ENCODE results near the gene PCK1. TPM values are rescaled to one million over a fixed set of nuclear protein-coding genes. Genes with fewer than 3 reads are reported as not detected.

Gene PCK1
- total and polyA plus RNA-seq, 2 donors (not counting 3 experiments of a cell fraction or from before 2014, with no cell fraction given) = not detected

DNA sequence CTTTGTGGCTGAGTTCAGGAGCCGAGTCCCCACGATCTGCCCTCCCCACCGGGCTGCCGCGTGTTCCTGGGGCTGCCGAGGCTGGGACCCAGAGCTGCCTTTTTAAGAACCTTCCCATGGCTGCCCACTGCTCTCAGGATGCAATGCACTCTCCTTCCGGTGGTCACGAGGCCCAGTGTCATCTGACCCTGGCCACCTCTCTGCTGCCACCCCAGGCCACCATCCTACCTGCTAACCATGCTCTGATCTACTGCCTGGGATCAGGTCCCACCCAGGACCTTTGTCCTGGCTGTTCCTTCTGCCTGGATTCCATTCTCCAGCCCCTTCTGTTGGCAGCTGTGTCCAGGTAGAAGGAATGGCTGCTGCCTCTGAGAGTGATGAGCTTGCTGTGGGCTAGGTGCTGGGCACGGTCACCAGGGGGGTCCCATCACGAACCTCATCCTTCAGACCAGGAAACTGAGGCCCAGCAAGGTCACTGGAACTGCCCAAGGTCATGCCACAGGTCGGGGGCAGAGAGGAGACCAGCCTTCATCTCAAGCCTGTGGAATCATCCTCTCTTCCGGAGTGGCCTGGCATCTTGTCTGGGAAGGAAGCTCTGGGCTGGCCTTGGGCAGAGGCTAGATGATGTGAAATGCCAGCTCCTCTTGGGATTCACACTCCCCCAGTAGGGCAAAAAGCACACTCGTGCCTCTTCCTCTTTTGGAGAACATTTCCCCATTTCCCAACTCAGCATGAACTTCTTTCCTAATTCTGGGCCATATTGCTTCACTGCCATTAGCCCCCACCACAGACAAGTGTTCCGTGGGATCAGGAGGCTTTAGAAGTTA lies 20.5 kb downstream of the PCK1 start:
- no peak overlapping the region for H3K27ac ChIP-seq (ENCODE audit: insufficient read depth, low read depth, low read length)
- H3K4me3 ChIP-seq (replicated peaks in 1 of 3; ENCODE audit: insufficient read depth in 1 of 3, low read depth in 1 of 3, low read length in 3 of 3) = no peak overlapping the region
- dilution Hi-C loops (cut with MboI; ENCODE audit: extremely low pct_ligation_motif_present, low sequenced_read_pairs) = no loop called here
- FAIRE-seq (no peak), DNase-seq (ENCODE audit: low read depth, low spot score) (no peak)
- intact Hi-C loops (cut with micrococcal nuclease) = loop anchor here (1.0 kb wide), 1 partner anchor 15 kb away; no protein-coding TSS in a partner anchor
- BruUV-seq (replicated peaks) = no TSS peak
- no peaks in the 10 kb centered on the region for H4K20me1 ChIP-seq (replicated peaks; ENCODE audit: control insufficient read depth, extremely low read depth, insufficient read depth, low read length)
- no peaks in the 10 kb centered on the region for H3K36me3 ChIP-seq (ENCODE audit: control insufficient read depth in 2 of 2, extremely low read depth in 1 of 2, insufficient read depth in 2 of 2, low read length in 2 of 2)
- TF ChIP-seq FOS (IDR thresholded peaks at IDR 0.05; ENCODE audit: borderline replicate concordance, insufficient read depth, low read length) (no peak), GATA2 (IDR thresholded peaks at IDR 0.05; ENCODE audit: insufficient read depth, insufficient read length, low read depth, low read length) (no peak), MYC (IDR thresholded peaks at IDR 0.05; ENCODE audit: low read depth, low read length) (no peak), JUN (IDR thresholded peaks at IDR 0.05; ENCODE audit: borderline replicate concordance, insufficient read depth, insufficient read length, low read depth) (no peak), POLR2A (IDR thresholded peaks at IDR 0.05; ENCODE audit: low read depth, low read length) (no peak), EZH2 (IDR thresholded peaks at IDR 0.05; ENCODE audit: borderline replicate concordance, low read depth, low read length, severe bottlenecking) (no peak), POLR2AphosphoS5 (IDR thresholded peaks at IDR 0.05; ENCODE audit: insufficient read depth, low read depth, low read length) (no peak)
- TF ChIP-seq, protein P1, sequence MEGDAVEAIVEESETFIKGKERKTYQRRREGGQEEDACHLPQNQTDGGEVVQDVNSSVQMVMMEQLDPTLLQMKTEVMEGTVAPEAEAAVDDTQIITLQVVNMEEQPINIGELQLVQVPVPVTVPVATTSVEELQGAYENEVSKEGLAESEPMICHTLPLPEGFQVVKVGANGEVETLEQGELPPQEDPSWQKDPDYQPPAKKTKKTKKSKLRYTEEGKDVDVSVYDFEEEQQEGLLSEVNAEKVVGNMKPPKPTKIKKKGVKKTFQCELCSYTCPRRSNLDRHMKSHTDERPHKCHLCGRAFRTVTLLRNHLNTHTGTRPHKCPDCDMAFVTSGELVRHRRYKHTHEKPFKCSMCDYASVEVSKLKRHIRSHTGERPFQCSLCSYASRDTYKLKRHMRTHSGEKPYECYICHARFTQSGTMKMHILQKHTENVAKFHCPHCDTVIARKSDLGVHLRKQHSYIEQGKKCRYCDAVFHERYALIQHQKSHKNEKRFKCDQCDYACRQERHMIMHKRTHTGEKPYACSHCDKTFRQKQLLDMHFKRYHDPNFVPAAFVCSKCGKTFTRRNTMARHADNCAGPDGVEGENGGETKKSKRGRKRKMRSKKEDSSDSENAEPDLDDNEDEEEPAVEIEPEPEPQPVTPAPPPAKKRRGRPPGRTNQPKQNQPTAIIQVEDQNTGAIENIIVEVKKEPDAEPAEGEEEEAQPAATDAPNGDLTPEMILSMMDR (IDR thresholded peaks at IDR 0.05; ENCODE audit: extremely low read depth in 1 of 2, insufficient read depth in 1 of 2, low read depth in 1 of 2, low read length in 2 of 2) = no peak
- TF ChIP-seq, protein P2, sequence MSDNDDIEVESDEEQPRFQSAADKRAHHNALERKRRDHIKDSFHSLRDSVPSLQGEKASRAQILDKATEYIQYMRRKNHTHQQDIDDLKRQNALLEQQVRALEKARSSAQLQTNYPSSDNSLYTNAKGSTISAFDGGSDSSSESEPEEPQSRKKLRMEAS (IDR thresholded peaks at IDR 0.05; ENCODE audit: insufficient read depth, insufficient read length) = no peak
- H3K27me3 ChIP-seq (ENCODE audit: control insufficient read depth in 2 of 2, insufficient read depth in 2 of 2, low read length in 2 of 2) = peaks cover 4 to 7% of the 10 kb centered on the region in 2 experiments
- H3K79me2 ChIP-seq (ENCODE audit: control insufficient read depth, insufficient read depth, low read length) = no peaks in the 10 kb centered on the region
- H3K4me2 ChIP-seq (ENCODE audit: insufficient read depth, low read length) = no peak overlapping the region
- ChIA-PET CTCF (interaction anchor here (1.2 to 1.4 kb wide), 2 partner anchors 13 to 48 kb away, joined by 3 read pairs; no protein-coding TSS in a partner anchor), POLR2A (no interaction called here)
- no peaks in the 10 kb centered on the region for H3K9me1 ChIP-seq (replicated peaks; ENCODE audit: control insufficient read depth, extremely low read depth, insufficient read depth, low read length)
- no peak overlapping the region for H3K9ac ChIP-seq (replicated peaks; ENCODE audit: extremely low read depth, insufficient read depth, low read length)
- H3K4me1 ChIP-seq (ENCODE audit: control insufficient read depth, extremely low read depth, insufficient read depth, low read length) = no peaks in the 10 kb centered on the region
- no peak overlapping the region for H2AFZ ChIP-seq (ENCODE audit: low read depth, low read length)
- H3K9me3 ChIP-seq (replicated peaks; ENCODE audit: control insufficient read depth, insufficient read depth, low read length) = no peaks in the 10 kb centered on the region

All from endothelial cell of umbilical vein (primary cell).